DMS 273 (cell line): ENCODE measurements around the gene SENP8.
A peak's percentile ranks its signal among the peaks of the same experiment; 100 is the strongest.

Experiments used
- DNase-seq: peaks from one replicate; lab custom pipeline; 2025; ENCODE audit not compliant: unreplicated experiment; lab: John Stamatoyannopoulos, UW

Gene SENP8

GRCh38 chr15:72112805-72113204 lies 5.4 kb upstream of the SENP8 start:
- no peak for DNase-seq

GRCh38 chr15:72113347-72114031 lies 4.7 kb upstream of the SENP8 start:
- DNase-seq, result no peak

- DNase-seq, result peak; percentile 61
Measured at GRCh38 chr15:72116731-72117485, 1.3 kb upstream of the SENP8 start.

GRCh38 chr15:72117486-72118016 lies 652 bp upstream of the SENP8 start:
- peak; percentile 83 for DNase-seq

GRCh38 chr15:72124218-72124617 lies 6.0 kb downstream of the SENP8 start:
- DNase-seq, result no peak

GRCh38 chr15:72127724-72128322 lies 9.6 kb downstream of the SENP8 start:
- DNase-seq, result no peak

- no peak for DNase-seq
Measured at GRCh38 chr15:72128359-72128758, 10.2 kb downstream of the SENP8 start.

GRCh38 chr15:72130272-72130671 lies 12.1 kb downstream of the SENP8 start:
- DNase-seq, result no peak

GRCh38 chr15:72131922-72132321 lies 13.7 kb downstream of the SENP8 start:
- DNase-seq, result no peak

GRCh38 chr15:72133211-72133610 lies 15.0 kb downstream of the SENP8 start:
- no peak for DNase-seq

- peak; percentile 41 for DNase-seq
Measured at GRCh38 chr15:72135719-72136118, 17.5 kb downstream of the SENP8 start.

- DNase-seq, result peak; percentile 34
Measured at GRCh38 chr15:72136170-72137051, 18.2 kb downstream of the SENP8 start.

- no peak for DNase-seq
Measured at GRCh38 chr15:72139667-72140066, 21.5 kb downstream of the SENP8 start.

GRCh38 chr15:72140088-72140487 lies 21.9 kb downstream of the SENP8 start:
- no peak for DNase-seq

- DNase-seq, result no peak
Measured at GRCh38 chr15:72141171-72142084, 23.2 kb downstream of the SENP8 start.

- DNase-seq, result no peak
Measured at GRCh38 chr15:72146221-72146620, 28.0 kb downstream of the SENP8 start.

GRCh38 chr15:72146934-72147333 lies 28.7 kb downstream of the SENP8 start:
- DNase-seq, result no peak

- DNase-seq, result no peak
Measured at GRCh38 chr15:72147418-72147817, 29.2 kb downstream of the SENP8 start.

GRCh38 chr15:72153269-72154000 lies 35.2 kb downstream of the SENP8 start:
- no peak for DNase-seq
